ENCODE results near the gene LILRB3.

LILRB3 gene

DNA sequence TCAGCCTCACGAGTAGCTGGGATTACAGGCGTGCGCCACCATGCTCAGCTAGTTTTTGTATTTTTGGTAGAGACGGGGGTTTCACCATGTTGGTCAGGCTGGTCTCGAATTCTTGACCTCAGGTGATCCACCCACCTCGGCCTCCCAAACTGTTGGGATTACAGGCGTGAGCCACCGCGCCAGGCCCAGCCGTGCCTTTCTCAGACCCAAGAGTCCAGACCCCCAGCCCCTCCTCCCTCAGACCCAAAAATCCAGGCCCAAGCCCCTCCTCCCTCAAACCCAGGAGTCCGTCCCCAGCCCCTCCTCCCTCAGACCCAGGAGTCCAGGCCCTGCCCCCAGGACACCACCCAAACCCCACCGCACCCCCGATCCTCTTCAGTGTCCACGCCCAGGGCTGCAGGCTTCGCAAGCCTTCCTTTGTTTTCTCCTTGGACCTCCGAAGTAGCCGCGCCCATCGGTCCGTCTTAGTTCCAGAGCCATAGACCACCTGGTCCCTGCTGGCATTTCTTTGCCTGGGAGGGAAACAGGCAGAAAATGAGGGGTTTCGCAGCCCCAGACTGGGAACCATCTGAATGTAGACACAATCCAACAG is 53.6 kb downstream of the LILRB3 start:
- DNase-seq (ENCODE audit: low read depth in 2 of 2, low spot score in 1 of 2): no peak

DNA sequence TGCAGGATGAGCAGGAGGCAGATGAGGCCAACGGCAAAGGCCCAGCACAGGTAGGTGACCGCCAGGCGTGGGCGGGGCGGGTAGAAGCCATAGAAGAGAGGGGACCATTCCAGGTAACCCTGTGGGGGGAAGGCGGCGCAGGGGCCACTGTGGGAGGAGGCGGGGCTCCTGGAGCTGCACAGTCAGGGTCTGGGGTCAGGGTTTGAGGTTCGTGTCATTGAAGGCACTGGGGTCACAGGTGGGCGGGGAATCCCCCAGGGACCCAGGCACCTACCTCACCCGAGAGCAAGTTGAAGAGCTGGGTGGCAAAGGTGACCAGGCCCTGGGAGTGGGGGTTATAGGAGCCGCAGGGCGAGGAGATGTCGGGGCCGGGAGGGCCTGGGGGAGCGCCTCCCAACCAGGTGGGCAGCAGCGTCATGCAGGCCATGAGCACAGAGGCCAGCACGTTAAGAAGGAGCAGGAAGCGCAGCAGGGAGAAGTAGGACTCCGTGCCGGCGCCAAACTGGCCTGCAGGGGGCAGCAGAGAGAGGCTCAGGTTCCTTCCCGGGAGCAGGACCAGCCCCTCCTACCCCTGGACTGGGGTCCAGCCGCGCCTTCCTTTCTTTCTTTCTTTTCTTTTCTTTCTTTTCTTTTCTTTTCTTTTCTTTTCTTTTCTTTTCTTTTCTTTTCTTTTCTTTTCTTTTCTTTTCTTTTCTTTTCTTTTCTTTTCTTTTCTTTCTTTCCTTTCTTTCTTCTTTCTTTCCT is 54.5 kb downstream of the LILRB3 start:
- DNase-seq (ENCODE audit: low read depth in 2 of 2, low spot score in 1 of 2): peak; percentile 79 to 92

Data from stimulated activated CD8-positive, alpha-beta memory T cell treated with anti-CD3 and anti-CD28 coated beads, Interleukin-4, amount 100 ng/mL, for 4 hours (primary cell).